NCI-H2107 treated with DMSO at 0.1 percent for 48 hours (cell line): ENCODE measurements around the gene NEUROG2.
"Not testable (repeated sequence)": the region's sequence is repeated elsewhere in the genome, so short reads cannot be mapped to it uniquely, and the experiment has no call there.

ENCODE experiments used
- DNase-seq: peaks from one replicate; lab custom pipeline; 2025; ENCODE audit not compliant: unreplicated experiment; lab: John Stamatoyannopoulos, UW

The NEUROG2 gene

GRCh38 chr4:112492321-112492720, 23.7 kb downstream of the NEUROG2 start:
- no peak for DNase-seq

- not testable (repeated sequence) for DNase-seq
These were observed 25.2 kb downstream of the NEUROG2 start for GRCh38 chr4:112490808-112491207.

- DNase-seq = no peak
These were observed 30.1 kb downstream of the NEUROG2 start for GRCh38 chr4:112485930-112486329.

- no peak for DNase-seq
These were observed 42.0 kb downstream of the NEUROG2 start for GRCh38 chr4:112473985-112474384.

GRCh38 chr4:112472318-112472717, 43.7 kb downstream of the NEUROG2 start:
- DNase-seq = no peak
